H4 (cell line): Measurements from ENCODE around the gene THSD7B. TPM values are rescaled to one million over a fixed set of nuclear protein-coding genes. Genes with fewer than 3 reads are reported as not detected.
"Not testable (repeated sequence)": the region's sequence is repeated elsewhere in the genome, so short reads cannot be mapped to it uniquely, and the experiment has no call there.

Experiments
- DNase-seq: peaks from one replicate; pipeline ENCODE4 v3.0.0-alpha.2; 2015; ENCODE audit warnings: low spot score
- total RNA-seq: library from RNA; depleted of rRNA; stranded (reverse); fragments of >200 nt; shearing (Covaris generic); gene quantifications from 2 replicates; pipeline ENCODE4 v1.2.3, GENCODE V29; 2014

Gene THSD7B
- total RNA-seq, 1 experiment from 2014 or later: 0.35 TPM

DNA sequence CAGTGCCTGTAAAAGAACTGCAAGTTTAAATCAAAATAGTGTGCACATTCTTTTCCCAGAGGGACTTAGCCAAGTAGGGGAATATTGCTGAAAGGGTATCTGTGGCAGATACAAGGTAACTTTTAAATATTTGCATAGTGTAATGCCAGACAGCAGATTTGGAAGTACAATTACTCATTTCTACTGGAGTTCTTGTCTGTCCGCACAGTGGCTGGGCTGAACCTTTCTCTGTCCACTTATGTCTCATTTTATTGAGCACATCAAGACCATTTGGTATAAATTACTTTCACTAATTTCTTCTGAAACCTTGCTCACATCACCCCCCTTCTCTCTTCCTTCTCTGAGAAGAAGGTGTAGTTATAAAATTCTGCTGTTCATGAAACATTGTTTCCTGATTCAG lies 271.3 kb downstream of the THSD7B start:
- no peak for DNase-seq

DNA sequence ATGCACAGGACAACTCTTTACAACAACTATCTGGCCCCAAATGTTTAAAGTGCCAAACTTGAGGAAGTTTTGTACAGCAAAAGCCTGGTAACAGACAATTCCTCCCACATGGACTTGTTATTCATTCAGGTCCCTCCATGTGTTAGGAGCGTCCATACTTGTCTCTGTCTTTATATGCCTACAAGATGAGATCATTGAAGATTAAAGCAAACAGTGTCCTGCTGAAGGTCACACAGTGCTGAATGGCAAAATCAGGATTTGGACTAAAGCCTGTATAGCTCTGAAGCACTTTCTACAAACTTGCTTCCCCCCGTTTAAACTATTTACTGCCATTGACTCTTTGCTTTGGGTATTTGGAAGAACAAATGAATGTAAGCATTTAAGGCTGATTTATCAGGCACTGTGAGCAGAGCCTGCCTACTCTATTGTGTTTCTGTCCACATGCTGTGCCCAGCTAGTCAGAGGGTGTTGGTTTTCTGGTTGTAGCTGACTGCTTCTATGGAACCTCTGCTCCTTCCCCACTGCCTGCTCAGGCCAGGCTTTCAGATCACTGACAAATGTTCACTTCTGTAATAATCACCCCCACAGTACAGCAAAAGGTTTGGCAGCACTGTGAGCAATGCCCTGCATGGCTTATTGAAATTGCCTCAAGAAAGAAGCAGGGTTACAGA lies 274.3 kb downstream of the THSD7B start:
- DNase-seq: no peak

DNA sequence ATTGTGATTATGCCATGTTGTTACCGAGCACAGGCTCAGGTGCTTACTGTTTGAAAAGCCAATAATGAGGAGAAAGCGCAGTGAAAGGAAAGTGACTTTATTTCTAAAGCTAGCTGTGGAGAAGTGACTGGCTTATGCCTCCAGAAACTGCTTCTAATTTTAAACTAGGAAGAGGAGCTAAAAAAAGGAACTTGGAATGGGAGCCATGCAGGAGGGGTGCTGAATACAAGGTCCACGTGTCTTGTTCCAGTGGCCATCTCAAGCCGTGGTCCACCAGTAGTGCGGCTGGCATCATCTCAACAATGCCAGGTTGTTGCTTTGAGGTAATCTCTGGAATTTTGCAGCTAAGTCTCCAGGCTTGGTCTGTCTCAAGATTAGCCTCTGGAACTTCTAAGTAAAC lies 282.0 kb downstream of the THSD7B start:
- no peak for DNase-seq

DNA sequence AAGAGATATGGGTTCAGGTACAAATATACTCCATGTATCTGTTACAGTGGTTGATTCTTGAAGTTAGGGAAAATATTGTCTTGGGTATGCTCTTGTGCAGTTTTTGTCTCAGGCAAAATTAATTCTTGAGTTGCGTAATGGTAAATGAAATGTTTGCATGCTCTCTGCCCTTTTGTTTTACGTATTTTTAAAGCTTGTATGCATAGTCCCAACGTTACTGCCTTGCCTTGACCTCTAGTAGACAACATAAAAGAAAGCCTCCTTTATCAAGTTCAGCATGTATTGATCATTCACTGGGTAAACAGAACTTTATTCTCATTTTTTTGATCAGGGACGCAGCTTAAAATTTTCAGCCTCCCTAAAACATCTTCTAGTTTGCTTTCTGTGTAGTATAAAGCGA lies 283.1 kb downstream of the THSD7B start:
- no peak for DNase-seq

DNA sequence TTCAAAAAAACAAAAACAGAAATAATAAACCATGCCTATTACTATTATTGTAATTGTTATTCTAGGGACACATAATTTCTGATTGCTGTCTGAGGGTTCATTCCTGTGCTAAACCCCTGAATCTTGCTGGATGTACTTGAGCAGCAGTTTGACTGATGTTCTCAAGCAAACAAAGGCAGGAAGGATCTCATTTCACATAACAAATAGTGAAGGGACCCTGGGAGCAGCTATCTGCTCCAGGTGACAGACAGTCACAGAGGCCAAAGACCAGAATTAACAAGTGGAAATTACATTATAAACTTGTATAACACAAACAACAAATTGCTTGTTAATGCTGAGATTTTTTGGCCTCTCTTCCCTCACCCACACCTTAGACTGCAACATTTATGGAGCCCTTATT lies 284.2 kb downstream of the THSD7B start:
- no peak for DNase-seq

DNA sequence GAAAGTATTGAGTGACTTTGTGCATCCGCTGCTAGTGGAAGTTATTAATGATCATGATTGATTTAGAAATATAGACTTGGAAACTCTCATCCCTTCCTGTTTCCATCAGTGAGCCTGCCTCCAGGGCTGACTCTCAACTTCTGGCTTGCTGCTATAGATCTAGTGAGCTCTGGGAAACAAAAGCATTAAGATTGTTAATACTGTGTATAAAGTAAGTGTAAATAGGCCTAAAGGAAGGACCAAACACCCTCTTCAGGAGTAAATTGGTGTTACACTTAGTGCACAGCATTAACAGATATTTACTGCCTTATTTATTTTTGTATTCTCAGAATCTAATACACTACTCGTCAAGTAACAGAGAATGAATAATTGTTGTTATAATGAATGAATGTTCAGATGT lies 285.6 kb downstream of the THSD7B start:
- DNase-seq: peak; percentile 7

DNA sequence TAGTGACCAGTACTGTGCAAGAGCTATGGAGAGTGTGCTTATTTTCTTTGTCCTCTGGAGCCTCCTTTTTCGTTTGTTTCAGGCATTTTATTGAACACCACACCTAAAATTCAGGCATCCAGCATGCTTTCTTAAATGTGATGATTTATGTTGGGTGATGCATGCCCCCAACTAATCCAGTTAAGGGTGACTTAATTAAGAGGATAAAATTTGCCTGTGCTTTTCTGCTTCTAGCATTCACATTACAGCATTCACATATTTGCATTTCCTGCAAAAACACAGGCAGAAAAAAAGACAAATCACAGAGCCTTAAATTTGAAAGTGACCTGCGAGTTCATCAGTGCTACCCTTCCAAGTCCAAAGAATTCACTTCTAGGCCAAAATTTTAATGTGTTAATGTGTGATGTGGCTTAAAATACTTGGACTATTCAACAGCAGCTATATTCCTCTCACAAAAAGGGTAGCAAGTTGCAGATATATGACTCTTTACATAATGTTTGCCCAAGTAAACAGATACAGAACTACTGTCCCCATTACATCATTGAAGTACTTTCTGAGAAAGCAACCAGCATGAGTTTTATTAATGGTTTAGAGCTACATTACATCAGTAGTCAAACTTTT lies 286.5 kb downstream of the THSD7B start:
- DNase-seq: no peak

DNA sequence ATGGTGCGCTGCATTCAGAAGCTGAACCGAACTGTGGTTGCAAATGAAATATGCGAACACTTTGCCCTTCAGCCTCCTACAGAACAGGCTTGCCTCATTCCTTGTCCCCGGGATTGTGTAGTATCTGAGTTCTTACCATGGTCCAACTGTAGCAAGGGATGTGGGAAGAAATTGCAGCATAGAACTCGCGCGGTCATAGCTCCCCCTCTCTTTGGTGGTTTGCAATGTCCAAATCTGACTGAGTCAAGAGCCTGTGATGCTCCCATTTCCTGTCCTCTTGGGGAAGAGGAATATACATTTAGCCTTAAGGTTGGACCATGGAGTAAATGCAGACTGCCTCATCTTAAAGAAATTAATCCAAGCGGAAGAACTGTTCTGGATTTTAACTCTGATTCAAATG lies 291.4 kb downstream of the THSD7B start:
- DNase-seq: peak; percentile 4

DNA sequence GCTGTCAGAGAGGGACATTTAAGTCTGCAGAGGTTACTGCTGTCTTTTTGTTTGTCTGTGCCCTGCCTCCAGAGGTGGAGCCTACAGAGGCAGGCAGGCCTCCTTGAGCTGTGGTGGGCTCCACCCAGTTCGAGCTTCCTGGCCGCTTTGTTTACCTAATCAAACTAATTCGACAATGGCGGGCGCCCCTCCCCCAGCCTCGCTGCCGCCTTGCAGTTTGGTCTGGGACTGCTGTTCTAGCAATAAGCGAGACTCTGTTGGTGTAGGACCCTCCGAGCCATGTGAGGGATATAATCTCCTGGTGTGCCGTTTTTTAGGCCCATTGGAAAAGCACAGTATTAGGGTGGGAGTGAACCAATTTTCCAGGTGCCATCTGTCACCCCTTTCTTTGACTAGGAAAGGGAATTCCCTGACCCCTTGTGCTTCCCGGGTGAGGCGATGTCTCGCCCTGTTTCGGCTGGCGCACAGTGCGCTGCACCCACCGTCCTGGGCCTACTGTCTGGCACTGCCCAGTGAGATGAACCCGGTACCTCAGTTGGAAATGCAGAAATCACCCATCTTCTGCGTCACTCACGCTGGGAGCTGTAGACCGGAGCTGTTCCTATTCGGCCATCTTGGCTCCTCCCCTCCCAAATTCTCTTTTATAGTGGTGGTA lies 310.9 kb downstream of the THSD7B start:
- DNase-seq: not testable (repeated sequence)

DNA sequence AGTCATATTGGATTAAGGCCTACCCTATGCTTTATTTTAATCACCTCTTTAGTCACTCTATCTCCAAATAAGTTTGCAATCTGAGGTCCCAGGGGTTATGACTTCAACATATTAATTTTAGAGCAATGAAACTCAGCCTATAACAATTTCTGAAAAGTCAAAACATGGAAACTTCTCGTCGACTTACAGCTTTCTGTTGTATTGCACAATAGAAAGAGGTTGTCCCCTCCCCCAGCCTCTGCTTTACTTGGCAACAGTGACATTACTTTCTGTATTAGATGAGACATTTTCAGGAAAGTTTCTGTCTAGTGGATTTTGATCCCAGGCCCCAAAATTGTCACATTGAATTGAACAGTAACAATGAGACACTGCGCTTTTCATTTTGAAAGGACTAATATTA lies 326.4 kb downstream of the THSD7B start:
- DNase-seq: no peak

DNA sequence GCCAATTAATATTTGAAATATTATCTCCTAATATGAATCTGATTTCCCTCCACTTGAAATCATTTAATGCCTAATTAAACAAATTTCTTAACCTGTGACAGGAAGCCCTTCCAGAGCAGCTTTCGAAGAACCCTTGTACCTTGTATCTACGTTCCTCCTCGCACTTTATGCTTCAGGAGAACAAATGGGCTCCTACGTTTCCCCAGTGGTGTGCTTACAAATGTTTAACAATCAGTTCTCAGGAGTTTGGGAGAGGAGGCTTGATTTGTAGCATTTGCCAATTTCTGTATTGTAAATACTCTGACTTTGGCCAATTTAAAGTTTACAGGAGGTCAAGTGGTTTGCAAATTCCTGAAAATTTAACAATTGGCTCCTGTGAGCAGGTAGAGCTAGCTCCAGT lies 327.8 kb downstream of the THSD7B start:
- DNase-seq: no peak

DNA sequence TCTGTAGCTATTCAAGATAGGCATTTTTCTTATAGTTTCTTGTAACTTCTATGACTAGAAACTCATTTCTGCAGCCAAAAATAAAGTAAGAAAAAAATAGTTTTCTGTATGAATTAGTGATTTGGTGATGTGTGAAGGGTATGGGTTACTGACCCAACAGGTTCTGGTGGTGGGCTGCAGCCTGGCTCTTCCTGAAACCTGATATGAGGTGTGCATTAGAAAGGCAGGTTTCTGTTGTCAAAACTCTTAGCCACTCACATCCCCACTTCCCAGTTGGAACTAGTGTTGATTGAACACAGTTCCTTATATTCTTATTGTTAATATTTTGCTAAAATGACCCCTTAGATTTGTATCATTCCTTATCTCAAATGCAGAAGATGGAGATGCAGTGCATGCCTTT lies 330.8 kb downstream of the THSD7B start:
- DNase-seq: no peak

DNA sequence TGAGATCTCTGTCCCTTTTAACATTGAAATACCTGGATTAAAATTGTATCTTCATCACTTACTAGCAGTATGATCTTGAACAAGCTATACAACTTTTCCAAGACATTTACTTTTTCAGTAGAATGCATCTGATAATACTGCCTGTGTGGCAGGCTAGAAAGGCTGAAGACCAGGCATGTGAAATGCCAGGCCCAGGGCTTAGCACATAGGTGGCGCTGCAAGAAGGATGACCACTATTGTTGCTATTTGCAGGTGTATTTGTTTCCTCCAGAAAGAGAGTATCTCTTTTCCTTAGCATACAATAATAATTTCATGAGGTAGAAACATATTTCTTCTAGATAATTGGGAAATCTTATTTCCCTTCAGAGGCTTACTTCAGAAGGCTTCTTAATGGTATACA lies 331.3 kb downstream of the THSD7B start:
- no peak for DNase-seq

DNA sequence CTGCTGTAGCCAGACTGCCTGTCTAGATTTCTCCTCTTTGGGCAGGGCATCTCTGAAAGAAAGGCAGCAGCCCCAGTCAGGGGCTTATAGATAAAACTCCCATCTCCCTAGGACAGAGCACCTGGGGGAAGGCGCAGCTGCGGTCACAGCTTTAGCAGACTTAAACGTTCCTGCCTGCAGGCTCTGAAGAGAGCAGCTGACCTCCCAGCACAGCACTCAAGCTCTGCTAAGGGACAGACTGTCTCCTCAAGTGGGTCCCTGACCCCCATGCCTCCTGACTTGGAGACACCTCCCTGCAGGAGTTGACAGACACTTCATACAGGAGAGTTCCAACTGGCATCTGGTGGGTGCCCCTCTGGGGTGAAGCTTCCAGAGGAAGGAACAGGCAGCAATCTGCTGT lies 336.5 kb downstream of the THSD7B start:
- DNase-seq: not testable (repeated sequence)

DNA sequence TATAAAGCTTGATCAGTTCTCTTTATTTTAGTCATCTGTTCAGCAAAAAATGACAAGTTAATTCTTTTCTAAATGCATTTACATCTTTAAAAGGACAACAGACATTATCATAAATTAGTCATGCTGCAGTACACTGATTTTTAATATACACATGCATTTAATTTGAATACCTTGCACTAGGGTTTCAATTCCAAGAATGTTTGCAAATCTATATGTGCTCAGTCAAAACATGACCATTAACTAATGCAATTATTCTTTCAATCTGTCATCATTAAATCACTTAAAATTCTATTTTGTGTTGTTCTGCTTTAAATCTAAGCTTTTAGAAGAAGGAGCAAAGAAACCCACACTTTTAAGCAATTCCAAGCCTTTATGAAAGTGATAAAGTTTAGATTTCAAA lies 342.6 kb downstream of the THSD7B start:
- DNase-seq: no peak

DNA sequence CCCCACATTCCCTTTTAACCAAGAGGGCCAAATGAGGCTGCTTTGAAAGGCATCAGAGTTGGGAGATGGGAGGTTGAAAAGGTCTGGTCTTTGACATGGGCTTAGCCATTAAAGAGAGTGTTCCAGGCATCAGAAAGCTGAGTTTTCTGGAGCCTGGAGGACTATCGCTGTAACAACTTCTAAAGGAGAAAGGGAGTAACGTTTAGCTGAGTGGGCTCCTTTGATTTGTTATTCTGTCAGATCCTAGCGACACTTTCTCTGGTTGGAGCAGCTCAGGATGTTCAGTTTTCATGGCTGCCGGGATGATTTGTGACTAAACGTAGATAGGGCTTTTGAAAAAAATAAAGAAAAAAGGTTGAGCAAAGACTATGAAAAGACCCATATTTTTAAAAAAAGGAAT lies 346.6 kb downstream of the THSD7B start:
- no peak for DNase-seq

DNA sequence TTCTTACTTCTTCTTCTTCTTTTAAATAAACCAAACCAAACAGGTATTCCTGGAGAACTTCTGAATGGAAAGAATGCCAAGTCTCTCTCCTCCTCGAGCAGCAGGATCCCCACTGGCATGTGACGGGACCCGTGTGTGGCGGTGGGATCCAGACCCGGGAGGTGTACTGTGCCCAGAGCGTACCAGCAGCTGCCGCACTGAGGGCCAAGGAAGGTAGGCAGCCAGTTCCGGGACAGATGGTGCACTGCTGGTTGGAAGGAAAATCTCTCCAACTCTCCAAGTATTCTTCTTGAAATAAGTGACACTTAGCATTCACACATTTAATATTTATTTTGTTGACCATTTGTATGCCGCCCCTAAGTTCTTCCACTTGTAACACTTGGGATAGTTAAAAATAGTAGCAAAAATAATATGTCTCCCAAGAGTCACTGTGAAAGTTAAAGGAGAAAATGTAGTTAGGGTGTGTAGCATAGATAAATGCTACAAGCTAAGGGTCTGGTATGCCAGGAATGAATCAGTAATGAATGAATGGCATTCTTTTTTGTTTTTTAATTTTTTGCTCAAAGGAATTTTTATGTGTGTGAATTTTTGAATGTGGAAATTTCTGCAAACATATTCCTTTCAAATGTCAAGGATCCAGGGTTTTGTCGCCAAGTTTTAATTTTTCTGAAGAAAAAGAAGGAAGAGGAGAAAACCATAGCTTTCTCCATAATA lies 349.9 kb downstream of the THSD7B start:
- DNase-seq: no peak

DNA sequence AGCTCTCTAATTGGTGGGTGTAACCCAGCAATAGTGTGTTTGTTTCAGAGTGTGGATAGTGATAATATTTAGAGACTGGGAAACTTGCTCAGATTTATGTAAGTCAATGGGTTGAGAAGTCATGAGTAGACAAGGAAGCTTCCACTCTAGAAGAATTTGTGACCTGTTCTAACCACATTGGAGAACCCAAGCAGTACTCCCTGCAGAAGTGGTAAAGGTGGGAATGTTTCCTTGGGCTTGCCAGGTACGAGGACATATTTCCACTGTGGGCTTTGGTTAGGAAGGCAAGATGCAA lies 350.4 kb downstream of the THSD7B start:
- no peak for DNase-seq

DNA sequence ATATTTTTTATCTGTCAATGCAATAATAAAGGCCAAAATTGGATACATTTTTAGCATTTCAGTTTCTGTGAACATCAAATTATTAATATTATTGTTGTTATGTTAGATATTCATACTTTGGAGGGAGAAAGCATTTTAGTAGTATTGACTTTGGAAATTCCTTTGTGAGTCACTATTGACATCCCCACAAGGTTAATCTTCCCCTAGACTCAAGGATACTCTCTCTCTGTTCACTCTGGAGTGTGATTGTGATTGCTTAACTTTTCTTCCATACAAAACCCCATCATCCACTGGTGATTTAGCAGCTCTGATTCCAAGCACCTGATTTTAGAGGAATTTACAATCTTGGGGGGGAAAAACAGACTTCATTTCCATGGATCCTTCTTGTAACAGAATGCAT lies 352.0 kb downstream of the THSD7B start:
- no peak for DNase-seq

DNA sequence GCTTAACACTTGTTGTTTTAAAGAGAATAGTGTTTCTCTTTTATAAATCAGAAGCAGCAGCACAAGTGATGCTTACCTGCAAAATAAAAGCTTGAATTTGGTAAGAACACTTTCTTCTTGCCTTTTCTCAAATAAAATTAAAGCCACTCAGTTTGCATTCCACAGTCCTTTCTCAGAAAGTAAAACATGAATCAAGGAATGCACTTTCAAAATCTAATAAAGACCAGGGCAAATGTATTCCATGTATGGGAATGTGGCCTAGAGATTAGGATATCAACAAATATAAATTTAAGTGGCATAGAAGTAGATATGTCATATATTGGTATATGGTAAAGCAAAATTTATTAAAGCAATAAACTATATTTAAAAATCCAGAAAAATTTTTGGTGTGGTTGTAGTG lies 352.8 kb downstream of the THSD7B start:
- no peak for DNase-seq

DNA sequence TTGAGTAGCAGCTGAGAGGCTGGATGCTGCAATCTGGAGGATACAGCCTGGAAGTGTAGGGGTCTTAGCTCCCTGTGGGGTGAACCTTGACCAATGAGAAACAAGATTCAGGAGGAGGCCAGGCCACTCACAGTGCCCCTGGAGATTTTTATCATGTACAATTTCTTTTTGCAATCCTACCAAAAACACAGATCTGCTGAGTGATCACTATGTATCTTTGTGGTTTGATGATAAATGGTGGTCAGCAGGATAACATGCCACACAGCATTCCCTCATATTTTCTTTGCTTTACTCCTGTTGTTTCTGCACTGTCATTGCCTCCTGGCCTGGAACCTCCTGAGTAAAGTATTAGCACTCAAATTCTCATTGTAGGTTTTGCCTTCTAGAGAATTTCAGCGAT lies 357.9 kb downstream of the THSD7B start:
- peak; percentile 11 for DNase-seq

DNA sequence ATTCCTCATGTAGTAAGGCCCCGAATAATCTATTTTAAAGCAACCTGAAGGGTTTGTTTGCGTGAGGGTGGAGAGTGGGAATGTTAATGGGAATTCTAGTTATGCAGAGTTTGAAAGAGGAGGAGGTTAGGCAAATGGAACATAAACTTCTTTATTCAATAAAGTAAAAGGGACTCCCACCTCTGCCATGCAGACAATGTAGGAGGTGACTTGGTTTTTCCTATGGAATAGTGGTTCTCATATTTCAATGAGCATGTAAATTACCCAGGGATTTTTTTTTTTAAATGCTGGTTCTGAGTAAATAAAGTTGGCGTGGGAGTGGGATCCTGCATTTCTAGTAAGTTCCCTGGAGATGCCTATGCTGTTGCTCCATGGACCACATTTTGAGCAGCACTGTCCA lies 367.9 kb downstream of the THSD7B start:
- DNase-seq: no peak

DNA sequence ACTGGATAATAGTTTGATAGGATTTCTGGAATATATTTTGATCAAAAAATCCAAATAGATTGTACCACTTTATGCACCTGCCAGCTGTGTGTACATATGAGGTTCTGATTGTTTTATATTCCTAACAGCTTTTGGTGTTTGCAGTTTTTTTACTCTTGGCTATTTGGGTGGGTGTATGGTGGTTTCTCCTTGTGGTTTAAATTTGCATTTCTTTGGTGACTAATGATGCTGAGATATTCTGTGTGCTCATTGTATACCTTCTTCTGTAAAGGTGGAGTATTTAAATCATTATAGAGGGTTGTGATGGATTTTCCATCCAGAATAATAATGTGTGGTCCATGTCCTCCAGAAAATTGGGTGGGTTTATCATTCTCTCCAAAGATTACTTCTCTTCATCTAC lies 372.9 kb downstream of the THSD7B start:
- no peak for DNase-seq
